ENCODE results near the gene CCDC192.

Gene CCDC192

GRCh38 chr5:127858116-127858784 lies 155.1 kb downstream of the CCDC192 start:
- Histone ChIP-seq H3K9me3 (ENCODE audit: insufficient read depth, low read length) (no peaks in the 10 kb centered on the region), H3K9ac (ENCODE audit: low read length) (no peak overlapping the region), H3K4me2 (ENCODE audit: low read depth, low read length, poor library complexity, severe bottlenecking) (no peak overlapping the region), H2AFZ (ENCODE audit: low read depth, low read length, severe bottlenecking) (no peak overlapping the region), H4K20me1 (ENCODE audit: low read depth, low read length) (no peaks in the 10 kb centered on the region), H3K27ac (ENCODE audit: low read depth, low read length) (no peak overlapping the region), H3K27me3 (ENCODE audit: low read length) (no peaks in the 10 kb centered on the region), H3K9me2 (replicated peaks; ENCODE audit: insufficient read depth, low read length) (no peaks in the 10 kb centered on the region), H3K79me2 (ENCODE audit: insufficient read depth, low read length) (no peaks in the 10 kb centered on the region), H3K36me3 (ENCODE audit: low read length) (no peaks in the 10 kb centered on the region), H3K4me3 (ENCODE audit: insufficient read depth, low read length, poor library complexity, severe bottlenecking) (no peak overlapping the region), H3F3A (ENCODE audit: insufficient read depth) (no peaks in the 10 kb centered on the region)
- TF ChIP-seq EZH2phosphoT487 (conservative IDR thresholded peaks at IDR 0.05; ENCODE audit: low read length), result no peak
- TF ChIP-seq, protein P1, sequence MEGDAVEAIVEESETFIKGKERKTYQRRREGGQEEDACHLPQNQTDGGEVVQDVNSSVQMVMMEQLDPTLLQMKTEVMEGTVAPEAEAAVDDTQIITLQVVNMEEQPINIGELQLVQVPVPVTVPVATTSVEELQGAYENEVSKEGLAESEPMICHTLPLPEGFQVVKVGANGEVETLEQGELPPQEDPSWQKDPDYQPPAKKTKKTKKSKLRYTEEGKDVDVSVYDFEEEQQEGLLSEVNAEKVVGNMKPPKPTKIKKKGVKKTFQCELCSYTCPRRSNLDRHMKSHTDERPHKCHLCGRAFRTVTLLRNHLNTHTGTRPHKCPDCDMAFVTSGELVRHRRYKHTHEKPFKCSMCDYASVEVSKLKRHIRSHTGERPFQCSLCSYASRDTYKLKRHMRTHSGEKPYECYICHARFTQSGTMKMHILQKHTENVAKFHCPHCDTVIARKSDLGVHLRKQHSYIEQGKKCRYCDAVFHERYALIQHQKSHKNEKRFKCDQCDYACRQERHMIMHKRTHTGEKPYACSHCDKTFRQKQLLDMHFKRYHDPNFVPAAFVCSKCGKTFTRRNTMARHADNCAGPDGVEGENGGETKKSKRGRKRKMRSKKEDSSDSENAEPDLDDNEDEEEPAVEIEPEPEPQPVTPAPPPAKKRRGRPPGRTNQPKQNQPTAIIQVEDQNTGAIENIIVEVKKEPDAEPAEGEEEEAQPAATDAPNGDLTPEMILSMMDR (IDR thresholded peaks at IDR 0.05; ENCODE audit: insufficient read depth, low read length, poor library complexity, severe bottlenecking), result no peak

DNA sequence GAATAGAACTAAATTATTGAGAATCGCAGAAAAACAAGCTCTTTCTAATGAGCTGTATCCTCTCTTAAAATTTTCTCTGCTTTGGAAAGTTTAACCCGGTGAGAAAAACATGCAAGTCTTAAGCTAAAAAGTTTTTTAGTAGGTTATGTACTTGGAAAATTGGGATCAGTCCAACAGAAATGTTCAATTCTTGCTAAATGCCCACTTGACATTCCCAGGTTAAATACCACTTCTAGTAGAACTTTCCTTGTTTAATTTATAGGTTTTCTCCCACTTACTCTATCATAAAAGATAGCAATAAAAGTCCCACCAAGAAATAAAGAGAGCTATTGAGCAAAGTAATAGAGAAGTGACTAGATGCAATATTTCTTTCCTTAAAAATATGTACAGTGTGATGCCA lies 157.1 kb downstream of the CCDC192 start:
- Histone ChIP-seq H3K9ac (ENCODE audit: low read length) (no peak overlapping the region), H3F3A (ENCODE audit: insufficient read depth) (no peaks in the 10 kb centered on the region), H3K4me2 (ENCODE audit: low read depth, low read length, poor library complexity, severe bottlenecking) (no peak overlapping the region), H2AFZ (ENCODE audit: low read depth, low read length, severe bottlenecking) (no peak overlapping the region), H3K9me3 (ENCODE audit: insufficient read depth, low read length) (no peaks in the 10 kb centered on the region), H3K27ac (ENCODE audit: low read depth, low read length) (no peak overlapping the region), H4K20me1 (ENCODE audit: low read depth, low read length) (no peaks in the 10 kb centered on the region), H3K79me2 (ENCODE audit: insufficient read depth, low read length) (no peaks in the 10 kb centered on the region), H3K4me3 (ENCODE audit: insufficient read depth, low read length, poor library complexity, severe bottlenecking) (no peak overlapping the region), H3K36me3 (ENCODE audit: low read length) (no peaks in the 10 kb centered on the region), H3K9me2 (replicated peaks; ENCODE audit: insufficient read depth, low read length) (no peaks in the 10 kb centered on the region), H3K27me3 (ENCODE audit: low read length) (no peaks in the 10 kb centered on the region)
- TF ChIP-seq, protein P1 (IDR thresholded peaks at IDR 0.05; ENCODE audit: insufficient read depth, low read length, poor library complexity, severe bottlenecking), result no peak
- no peak for TF ChIP-seq EZH2phosphoT487 (conservative IDR thresholded peaks at IDR 0.05; ENCODE audit: low read length)

DNA sequence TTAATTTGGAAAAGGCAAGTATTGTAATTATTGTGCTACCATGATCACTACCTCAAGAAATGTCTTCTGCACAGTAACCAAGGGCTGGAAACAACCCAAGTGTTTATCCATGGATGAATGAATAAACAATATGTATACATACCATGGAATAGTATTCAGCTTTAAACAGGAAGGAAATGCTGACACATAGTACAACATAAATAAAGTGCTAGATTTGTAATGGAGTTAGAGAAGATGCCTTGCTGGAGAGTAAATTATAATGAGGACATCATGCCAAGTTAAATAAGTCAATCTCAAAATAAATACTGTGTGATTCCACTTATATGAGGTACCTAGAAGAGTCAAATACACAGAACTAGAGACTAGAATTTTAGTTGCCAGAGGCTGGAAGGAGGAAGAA lies 160.0 kb downstream of the CCDC192 start:
- no peak overlapping the region for H3K9ac ChIP-seq (ENCODE audit: low read length)
- H4K20me1 ChIP-seq (ENCODE audit: low read depth, low read length), result no peaks in the 10 kb centered on the region
- no peaks in the 10 kb centered on the region for H3F3A ChIP-seq (ENCODE audit: insufficient read depth)
- no peaks in the 10 kb centered on the region for H3K9me2 ChIP-seq (replicated peaks; ENCODE audit: insufficient read depth, low read length)
- no peak overlapping the region for H3K27ac ChIP-seq (ENCODE audit: low read depth, low read length)
- no peak overlapping the region for H3K4me2 ChIP-seq (ENCODE audit: low read depth, low read length, poor library complexity, severe bottlenecking)
- H3K27me3 ChIP-seq (ENCODE audit: low read length), result 0 out of 2 replicates have a peak, but pooled peaks cover 3% of the 10 kb centered on the region
- H3K4me3 ChIP-seq (ENCODE audit: insufficient read depth, low read length, poor library complexity, severe bottlenecking), result no peak overlapping the region
- H3K36me3 ChIP-seq (ENCODE audit: low read length), result no peaks in the 10 kb centered on the region
- H3K79me2 ChIP-seq (ENCODE audit: insufficient read depth, low read length), result no peaks in the 10 kb centered on the region
- no peak overlapping the region for H2AFZ ChIP-seq (ENCODE audit: low read depth, low read length, severe bottlenecking)
- H3K9me3 ChIP-seq (ENCODE audit: insufficient read depth, low read length), result no peaks in the 10 kb centered on the region
- TF ChIP-seq EZH2phosphoT487 (conservative IDR thresholded peaks at IDR 0.05; ENCODE audit: low read length), result no peak
- TF ChIP-seq, protein P1 (IDR thresholded peaks at IDR 0.05; ENCODE audit: insufficient read depth, low read length, poor library complexity, severe bottlenecking), result no peak

Data from SU-DHL-6 (cell line).